NCI-H2196 (cell line): Measurements from ENCODE around the gene TRAF1.
A peak's percentile ranks its signal among the peaks of the same experiment; 100 is the strongest.

ENCODE experiments used
- DNase-seq: peaks from one replicate; lab custom pipeline; 2025; ENCODE audit not compliant: unreplicated experiment; lab: John Stamatoyannopoulos, UW

TRAF1 gene

DNA sequence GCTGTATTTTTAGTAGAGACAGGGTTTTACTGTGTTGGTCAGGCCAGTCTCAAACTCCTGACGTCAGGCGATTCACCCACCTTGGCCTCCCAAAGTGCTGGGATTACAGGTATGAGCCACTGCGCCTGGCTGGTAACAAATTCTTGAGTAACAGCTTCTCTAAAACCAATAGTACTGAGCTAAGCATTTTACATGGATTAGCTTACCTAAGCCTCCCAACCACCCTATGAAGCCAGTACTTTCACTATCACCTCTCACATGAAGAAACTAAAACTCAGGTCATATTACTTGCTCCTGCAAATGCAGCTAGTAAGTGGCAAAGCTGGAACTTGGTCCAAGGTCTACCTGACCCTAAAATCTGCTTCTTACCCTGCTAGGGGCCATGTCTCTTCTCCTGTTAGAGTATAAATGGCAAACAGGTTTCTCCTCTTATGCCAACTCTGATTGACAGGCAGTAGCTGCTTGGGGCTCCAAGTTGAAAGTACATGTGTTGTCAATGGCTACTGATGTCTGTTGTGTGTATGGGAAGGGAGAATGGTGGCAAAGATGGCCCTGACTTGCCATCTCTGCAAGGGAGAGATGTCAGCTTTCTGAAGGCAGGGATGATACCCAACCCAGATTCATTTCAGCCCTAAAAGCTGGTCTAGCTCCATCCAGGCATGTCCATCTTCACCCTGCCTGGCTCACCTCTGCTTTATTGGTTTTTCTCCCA lies 53.6 kb downstream of the TRAF1 start:
- DNase-seq, result no peak

DNA sequence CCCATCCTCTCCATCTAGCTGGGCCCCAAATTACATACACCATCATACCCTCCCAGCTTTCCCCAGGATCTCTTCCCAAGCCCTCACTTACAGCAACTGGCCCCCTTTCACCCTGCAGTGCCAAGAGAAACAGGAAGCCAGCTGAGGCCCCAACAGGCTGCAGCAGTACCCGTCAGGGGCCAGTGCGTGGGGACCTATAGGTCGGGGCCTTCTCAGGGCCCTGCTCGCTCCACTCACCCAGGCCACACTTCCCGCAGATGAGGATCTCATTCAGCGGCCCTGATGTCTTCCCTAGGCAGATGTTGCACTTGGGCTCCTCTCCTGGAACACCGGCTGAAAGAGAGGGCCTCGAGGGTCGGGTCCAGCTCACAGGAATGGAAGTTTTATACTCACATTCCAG lies 56.4 kb downstream of the TRAF1 start:
- DNase-seq, result no peak

DNA sequence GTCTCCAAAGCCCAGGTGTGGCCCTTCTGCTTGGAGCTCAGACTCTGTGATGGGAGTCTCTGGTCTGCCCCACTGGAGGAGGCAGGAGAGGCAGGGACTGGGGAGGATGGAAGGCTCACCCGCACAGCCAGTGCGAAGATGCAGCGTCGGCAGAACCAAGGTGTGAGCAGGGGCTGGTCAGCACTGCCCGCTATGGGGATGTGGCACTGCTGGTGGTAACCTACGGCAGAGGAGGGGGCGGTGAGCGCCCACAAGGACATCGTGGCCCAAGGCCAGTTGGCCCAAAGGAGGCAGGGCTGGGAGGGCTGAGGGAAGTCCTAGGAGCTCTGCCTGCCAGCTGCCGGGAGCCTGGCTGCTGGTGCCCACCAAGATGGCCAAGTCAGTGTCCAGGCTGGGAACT lies 56.9 kb downstream of the TRAF1 start:
- no peak for DNase-seq

DNA sequence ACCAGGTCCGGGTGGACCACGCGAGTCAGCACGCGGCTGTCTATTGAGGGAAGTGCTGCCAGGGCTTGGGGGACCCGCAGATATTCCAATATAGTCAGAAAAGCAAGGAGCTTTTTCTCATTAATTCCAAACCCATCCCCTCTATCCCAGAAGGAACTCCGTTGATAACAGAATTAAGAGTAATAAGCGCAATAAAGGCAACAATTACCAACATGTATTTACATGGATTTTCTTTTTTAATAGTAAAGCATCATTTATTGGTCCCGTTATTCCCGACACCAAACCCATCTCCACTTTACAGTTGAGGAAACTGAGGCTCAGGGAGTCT lies 57.3 kb downstream of the TRAF1 start:
- DNase-seq, result no peak

DNA sequence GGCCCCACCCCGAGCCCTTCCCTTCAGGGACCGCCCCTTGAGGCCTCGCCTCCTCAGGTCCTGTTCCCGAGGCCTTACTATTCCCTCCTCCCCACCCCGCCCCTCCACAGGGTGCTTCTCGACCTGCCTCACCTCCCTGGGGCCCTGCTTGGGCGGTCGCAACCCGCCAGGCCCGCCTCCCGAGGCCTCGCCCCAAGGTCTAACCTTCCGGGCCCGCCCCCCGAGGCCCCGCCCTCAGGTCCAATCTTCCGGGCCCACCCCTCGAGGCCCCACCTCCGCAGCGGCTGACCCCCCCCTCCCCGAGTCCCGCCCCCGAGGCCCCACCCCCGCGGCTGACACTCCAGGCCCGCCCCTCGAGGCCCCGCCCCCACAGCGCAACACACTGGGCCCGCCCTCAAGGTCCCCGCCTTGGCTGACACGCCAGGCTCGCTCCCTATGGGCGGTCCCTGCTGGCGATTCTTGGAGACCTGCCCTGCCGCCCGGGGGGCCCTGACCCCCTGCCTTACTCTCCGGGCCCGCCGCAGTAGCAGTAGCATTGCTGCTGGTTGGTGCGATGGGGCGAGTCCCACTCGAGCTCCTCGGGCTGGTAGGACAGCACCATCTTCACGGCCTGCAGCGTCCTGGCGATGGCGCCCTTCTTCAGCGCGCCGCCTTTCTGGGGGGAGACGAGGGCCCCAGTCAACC lies 57.8 kb downstream of the TRAF1 start:
- DNase-seq, result peak; percentile 98

DNA sequence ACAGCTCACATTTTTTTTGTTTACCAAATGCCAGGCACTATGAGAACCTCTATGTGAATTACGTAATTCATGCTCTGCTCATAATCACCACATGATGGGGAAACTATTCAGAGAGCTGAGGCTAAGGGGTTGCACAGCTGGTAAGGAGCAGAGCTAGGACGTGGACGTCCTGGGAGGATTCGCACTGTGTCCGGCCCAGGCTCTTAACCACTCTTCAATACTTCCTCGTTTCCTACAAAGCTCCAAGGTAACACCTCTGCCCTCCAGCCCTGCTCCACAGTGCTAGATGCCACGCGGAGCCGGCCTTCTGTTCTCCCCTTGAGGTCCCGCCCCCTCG lies 58.3 kb downstream of the TRAF1 start:
- no peak for DNase-seq

DNA sequence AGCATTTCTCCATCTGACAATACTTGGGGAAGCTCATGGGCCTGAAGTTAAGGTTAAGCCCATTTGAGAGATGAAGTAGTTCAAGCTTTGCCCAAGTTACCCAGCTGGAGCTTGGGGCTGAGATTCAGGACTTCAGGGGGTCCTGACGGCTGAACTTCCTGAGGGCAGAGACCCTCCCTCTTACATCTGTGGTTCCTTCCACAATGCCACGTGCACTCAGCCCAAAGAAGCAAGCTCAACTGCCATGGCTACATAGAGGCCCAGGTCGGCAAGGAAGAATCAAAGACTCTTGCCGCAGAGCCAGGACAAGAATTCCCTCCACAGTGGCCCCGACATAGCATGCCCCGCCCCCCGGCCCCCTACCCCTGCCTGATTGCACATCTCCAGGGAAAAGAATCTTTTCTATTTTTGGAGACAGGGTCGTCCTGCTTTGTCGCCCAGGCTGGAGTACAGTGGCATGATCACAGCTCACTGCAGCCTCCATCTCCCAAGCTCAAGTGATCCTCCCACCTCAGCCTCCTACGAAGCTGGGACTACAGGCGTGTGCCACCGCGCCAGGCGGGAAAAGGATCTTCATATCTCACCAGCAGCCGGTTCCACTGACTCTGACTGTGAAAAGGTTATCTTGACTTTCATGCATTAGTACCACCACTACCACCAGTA lies 58.8 kb downstream of the TRAF1 start:
- DNase-seq, result no peak

DNA sequence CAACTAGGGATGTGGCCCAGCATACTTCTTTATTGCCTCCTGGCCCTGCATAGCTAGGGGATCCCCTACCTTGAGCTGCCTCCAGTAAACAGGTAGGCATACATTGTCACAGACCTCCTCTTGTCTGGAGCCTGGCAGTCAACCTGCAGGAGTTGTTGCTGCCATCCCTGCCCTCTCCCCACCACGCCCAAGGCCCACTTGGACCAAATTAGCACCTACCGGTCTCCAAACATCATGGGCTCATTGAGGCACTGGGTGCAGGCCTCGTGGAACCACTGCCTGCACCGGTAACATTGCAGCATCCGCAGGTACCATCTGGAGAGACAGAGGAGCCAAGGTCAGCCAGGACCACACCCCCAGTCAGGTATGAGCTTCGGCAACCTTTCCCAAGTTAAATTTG lies 59.9 kb downstream of the TRAF1 start:
- DNase-seq, result no peak

DNA sequence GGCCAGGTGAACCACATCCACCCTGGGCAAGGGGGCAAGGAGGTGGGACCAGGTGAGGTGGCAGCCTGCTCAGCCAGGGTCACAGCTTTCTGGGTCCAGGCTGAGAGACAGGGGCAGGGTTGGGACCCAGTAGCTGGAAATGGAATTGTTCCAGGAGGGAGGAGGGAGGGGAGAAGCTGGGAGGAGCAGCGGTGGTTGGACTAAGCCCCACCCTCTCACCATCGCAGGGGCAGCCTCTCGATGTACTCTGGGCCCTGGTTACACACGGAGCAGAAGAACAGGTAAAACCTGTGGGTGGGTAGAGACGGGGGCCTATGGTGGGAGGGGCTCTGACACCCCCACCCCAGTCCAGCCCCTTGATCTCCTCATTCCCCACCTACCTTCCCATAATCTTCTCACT lies 60.8 kb downstream of the TRAF1 start:
- no peak for DNase-seq

DNA sequence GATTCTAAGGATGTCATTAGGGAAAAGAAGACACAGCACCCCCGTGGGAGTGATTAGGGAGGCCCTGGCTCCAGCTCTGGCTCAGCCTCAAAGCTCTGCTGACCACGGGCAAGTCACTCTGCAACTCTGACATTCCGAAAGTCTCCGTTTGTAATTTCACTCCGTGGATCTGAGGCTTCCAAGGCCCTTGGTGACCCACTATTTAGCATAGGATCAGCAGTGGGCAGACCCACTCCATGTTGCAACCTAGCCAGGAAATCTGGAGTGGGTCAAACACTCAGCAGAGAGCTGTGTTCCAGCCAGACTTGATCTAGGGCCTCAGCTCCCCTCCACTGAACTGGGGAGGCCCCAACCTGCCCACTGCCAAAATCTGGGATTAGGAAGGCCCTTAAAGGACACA lies 61.4 kb downstream of the TRAF1 start:
- no peak for DNase-seq

DNA sequence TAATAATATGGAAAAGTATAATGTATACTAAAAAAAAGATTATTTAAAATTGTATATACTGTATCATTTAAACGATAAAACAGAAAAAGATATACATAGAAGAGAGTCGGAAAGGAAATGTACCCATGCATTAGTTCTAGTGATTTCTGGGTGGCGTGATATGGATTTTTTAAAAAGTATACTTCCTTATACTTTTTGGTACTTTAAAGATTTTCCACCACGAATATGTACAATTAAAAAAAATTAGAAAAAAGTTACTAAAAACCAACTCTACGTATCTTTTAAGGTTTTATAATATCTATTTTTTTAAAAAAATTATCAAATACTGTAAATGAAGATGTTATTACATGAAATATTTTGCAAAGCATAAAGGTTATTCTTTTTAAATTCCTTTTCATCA lies 61.9 kb downstream of the TRAF1 start:
- DNase-seq, result no peak

DNA sequence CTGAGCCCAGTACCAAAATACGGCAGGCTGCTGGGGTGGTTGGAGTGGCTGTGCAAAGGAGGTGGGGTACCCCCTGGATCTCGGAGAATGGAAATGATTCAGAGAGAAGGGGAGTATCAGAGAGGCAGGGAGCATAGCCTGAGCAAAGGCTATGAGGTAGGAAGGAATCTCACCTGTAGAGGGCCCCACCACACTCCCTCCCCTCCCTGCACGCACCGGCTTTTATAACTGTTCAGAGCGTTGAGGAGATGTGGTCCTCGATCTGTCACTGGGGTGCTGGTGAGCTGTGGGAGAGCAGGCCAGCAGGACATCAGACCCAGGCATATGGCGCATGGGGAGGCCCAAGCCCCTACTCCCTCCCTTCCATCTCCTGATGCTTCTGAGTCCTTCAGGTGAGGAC lies 62.8 kb downstream of the TRAF1 start:
- no peak for DNase-seq

DNA sequence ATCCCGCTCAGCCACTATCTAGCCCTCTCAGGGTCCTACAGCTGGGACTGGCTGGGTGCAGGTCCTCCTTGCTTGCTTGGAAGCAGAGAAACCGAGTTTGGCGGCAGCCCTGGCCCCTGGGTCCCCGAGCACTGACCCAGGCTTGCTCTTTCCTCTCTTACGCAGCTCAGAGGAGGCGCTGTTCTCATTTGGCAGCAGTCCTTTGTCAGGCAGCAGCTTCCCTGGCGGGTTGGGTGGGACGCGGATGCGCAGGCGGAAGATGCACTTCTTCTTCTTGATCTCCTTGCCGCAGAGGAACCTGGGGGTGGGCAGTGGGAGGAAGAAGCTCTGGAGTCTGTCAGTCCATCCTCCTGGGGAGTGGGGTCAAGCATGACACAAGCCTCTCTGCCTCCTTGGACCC lies 64.1 kb downstream of the TRAF1 start:
- no peak for DNase-seq

DNA sequence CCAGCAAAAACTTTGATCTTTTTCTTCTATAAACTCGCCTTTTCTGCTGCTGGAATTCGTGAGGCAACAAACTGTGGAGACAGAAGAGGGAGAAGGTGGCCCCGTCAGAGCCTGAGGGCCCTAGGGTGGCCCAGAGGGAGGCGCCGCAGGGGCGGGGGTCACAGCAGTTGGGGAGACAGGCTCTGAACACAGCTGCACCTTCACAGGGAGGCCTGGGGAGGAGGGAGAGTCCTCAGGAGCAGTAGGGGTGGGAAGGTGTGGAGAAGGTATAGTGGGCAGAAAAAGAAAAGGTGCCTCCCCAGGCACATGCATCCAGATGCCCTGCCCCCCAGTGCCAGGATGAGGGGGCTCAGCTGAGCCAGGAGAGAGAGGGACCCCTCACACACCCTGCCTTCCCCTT lies 64.7 kb downstream of the TRAF1 start:
- no peak for DNase-seq

DNA sequence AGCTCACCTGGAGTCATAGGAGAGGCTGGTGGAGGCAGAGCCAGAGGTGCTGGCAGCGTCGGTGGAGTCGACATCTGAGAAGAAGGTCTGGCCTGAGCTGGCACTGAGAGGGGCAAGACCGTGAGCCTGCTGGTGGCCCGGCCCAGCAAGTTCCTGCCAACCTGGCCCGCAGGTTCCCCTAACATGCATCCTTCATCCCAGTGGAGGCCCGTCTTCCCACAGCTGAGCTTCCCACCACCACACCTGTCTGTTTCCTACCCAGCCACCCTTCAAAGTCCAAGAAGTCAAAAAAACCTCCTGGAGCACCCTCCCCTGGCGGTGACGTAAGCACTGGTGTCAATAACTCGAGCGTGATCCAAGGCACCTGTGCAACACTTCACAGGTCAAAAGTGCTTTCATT lies 66.5 kb downstream of the TRAF1 start:
- DNase-seq, result peak; percentile 16

DNA sequence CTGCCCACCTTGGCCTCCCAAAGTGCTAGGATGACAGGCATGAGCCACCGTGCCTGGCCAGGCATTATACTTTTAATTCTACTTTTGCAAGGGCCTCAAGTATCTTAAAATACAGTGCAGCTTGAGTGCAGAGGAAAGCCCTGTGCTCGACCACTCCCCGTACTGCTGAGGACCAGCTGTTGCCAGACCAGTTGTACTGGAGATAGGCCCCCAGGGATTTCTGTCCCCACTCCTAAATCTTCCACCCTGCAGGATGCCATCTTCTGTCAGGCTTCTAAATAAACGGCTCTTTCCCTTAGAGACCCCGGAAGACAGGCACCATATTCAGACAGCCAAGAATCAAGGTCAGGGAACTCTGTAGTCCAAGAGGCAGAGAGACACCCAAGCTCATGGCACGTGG lies 67.2 kb downstream of the TRAF1 start:
- no peak for DNase-seq

DNA sequence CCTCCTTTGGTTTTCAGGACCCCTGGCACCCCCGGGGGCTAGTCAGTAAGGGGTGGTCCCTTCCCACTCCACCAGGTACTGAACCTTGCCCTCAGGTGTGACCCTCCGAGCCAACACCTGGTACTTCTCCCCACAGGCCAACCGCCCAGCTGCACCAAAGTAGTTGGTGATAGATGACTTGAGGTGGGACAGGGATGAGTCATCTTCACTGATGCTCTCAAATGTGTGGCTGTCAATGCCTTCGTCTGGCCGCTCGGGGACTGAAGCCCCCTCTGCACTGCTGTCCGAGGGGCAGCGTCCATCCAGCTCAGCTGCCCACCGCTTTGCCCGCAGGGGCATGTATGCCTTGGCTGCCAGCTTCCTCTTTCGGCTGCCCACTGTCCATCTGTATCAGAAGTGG lies 68.7 kb downstream of the TRAF1 start:
- DNase-seq, result no peak

DNA sequence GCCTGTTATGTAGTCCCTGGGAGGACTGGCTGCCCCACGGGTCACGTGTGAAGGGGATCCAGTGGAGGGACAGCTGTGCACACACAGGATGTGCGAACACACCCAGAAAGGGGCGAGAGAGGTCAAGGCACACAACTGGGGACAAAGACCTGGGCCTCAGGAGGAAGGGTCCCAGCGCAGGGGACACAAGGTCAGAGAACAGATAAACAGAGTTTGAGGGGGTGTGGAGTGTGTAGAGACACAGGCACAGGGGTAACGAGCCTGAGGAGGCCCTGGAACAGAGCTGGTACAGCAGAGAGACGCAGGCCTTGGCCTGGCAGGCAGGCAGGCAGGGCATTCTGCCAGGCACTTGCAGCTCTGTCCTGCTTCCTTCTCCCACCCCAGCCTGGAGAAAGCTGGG lies 69.1 kb downstream of the TRAF1 start:
- peak; percentile 52 for DNase-seq

DNA sequence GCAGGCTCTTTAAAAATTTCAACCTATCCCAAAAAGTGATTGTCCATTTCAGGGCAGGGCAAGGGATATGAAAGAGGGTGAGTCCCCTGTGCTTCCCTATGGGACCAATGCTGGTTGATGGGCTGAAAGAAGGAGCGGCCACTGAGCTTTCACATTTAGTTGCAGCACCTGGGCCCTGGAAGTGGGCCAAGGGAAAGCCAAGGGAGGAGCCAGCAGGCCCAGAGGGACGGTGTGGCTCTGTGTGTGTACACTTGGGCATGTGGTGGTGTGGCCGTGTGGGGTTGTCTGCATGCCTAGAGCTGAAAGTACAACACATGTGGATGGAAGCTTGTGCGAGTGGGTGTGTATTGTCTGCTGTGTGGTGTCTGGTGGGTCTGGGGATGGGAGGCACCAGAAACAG lies 69.9 kb downstream of the TRAF1 start:
- peak; percentile 78 for DNase-seq

DNA sequence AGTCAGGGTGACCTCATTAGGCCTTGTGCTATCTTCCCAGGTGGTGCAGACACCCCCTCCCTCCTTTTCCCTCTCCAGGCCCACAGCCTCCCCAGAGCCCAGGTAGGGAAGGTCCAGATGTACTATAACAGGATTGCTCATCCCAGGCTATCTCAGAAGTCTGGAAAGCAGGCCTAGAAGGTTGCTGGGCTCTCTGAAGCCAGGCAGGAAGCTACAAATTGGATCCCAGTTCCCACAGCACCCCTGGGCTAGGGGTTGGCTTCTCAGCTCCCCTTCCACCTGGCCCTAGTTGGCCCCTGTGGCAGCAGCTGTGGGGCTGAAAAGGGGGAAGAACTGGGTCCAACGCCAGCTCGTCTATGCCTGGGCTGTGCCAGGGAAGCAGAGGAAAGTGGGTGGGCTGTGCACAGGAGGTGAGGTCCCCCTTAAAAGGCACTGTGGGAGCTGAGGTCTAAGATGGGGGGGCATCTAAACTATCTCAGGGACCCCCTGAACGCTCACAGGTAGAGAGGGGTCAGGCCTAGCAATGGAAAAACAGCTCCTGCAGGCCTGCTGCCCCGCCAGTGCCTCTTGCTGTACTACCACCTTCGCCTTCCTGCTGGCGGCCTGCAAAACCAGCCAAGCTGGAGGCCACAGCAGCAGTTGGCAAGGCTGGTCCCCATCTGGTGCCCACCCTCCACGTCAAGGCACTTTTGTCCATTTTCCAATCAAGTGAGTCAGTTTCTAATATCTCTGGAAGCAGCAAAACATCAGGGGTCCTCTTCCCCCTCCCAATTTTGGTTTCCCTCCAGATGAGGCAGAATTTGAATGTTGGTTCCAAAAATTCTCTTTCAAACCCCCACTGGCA lies 70.5 kb downstream of the TRAF1 start:
- no peak for DNase-seq

DNA sequence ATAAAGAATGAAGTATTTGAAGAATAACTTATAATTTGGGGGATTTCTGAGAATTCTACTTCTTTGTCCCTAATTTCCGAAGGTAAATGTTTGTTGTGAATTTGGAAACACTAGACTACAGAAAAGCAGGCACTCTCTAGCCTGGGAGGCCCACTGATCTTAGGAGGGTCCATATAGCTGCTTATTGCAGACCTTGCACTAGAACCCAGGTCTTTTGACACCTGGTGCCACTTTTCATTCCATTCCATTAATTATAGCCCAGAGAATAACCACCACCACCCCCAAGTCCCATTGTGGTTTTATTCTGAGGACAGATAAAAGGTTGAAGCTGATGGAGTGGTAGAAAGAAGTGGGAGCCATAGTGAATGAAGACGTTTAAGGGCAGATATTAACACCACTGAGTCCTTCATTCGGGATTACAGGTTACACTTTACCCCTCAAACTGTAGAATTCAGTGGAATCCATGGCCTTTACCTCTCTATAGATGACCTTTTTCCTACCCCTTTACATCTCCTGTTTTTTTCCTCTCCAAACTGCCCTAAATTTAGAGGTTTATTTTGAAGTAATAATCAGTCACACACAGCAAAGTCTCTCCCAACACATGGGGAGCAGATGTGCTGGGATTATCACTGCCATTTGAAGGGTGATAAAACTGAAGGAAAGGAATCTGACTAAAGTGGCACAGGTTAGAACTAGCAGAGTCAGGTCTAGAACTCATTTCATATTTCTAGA lies 71.8 kb downstream of the TRAF1 start:
- no peak for DNase-seq
